GM23338 (cell line): ENCODE results near the gene MINK1. TPM values are rescaled to one million over a fixed set of nuclear protein-coding genes. Genes with fewer than 3 reads are reported as not detected.

Source experiments
- ATAC-seq: fragments of 200-7000 bp; cut with Tn5 transposase; 3 replicates; pipeline ENCODE4 v1.9.1; 2020
- DNase-seq: peaks from one replicate; pipeline ENCODE4 v3.0.0-alpha.2; 2015; ENCODE audit warnings: low spot score
- H2AFZ ChIP-seq: fragments of 200-600 bp; sonication (generic); 2 replicates; pipeline ENCODE4 v1.8.0; 2016; ENCODE audit warnings: antibody characterized with exemption, mild to moderate bottlenecking, moderate library complexity
- H3F3A ChIP-seq: fragments of 200-600 bp; sonication (generic); replicated peaks from 2 replicates; pipeline ENCODE4 v1.8.0; 2017; ENCODE audit warnings: antibody characterized with exemption, mixed run types, low read depth
- H3K27ac ChIP-seq: fragments of 200-600 bp; sonication (generic); 2 replicates; pipeline ENCODE4 v1.6.1; 2016; ENCODE audit warnings: low read depth
- H3K27me3 ChIP-seq: fragments of 200-600 bp; sonication (generic); 2 replicates; pipeline ENCODE4 v1.8.0; 2016; ENCODE audit warnings: mild to moderate bottlenecking, mixed run types, moderate library complexity; ENCODE audit not compliant: insufficient read depth
- H3K36me3 ChIP-seq: fragments of 200-600 bp; sonication (generic); 2 replicates; pipeline ENCODE4 v1.8.0; 2016; ENCODE audit warnings: mild to moderate bottlenecking; ENCODE audit not compliant: insufficient read depth
- H3K4me1 ChIP-seq: fragments of 200-600 bp; sonication (generic); 2 replicates; pipeline ENCODE4 v1.8.0; 2016; ENCODE audit warnings: mild to moderate bottlenecking, moderate library complexity; ENCODE audit not compliant: insufficient read depth
- H3K4me2 ChIP-seq: fragments of 200-600 bp; sonication (generic); 2 replicates; pipeline ENCODE4 v1.7.1; 2017; ENCODE audit warnings: mixed run types
- H3K4me3 ChIP-seq: fragments of 200-600 bp; sonication (generic); 2 replicates; pipeline ENCODE4 v1.6.1; 2016; ENCODE audit warnings: mixed run types
- H3K79me2 ChIP-seq: fragments of 200-600 bp; sonication (generic); replicated peaks from 2 replicates; pipeline ENCODE4 v1.8.0; 2017; ENCODE audit warnings: mild to moderate bottlenecking; ENCODE audit not compliant: insufficient read depth
- H3K9me2 ChIP-seq: fragments of 200-600 bp; sonication (generic); 2 replicates; pipeline ENCODE4 v1.8.0; 2017; ENCODE audit not compliant: insufficient read depth
- H4K20me1 ChIP-seq: fragments of 200-600 bp; sonication (generic); replicated peaks from 2 replicates; pipeline ENCODE4 v1.8.0; 2017; ENCODE audit warnings: mild to moderate bottlenecking; ENCODE audit not compliant: insufficient read depth
- H3K27ac Mint-ChIP-seq: 2 replicates; pipeline ENCODE4 v1.8.0; 2020; ENCODE audit warnings: inconsistent platforms, mild to moderate bottlenecking, moderate library complexity, mixed read lengths
- H3K27me3 Mint-ChIP-seq: 3 replicates; pipeline ENCODE4 v1.8.0; 2022; ENCODE audit warnings: low read depth, mild to moderate bottlenecking, moderate library complexity, mixed read lengths, inconsistent platforms; ENCODE audit not compliant: insufficient read depth, poor library complexity
- H3K36me3 Mint-ChIP-seq: 3 replicates; pipeline ENCODE4 v1.8.0; 2021; ENCODE audit warnings: low read depth, mild to moderate bottlenecking, inconsistent platforms, moderate library complexity, mixed read lengths
- H3K4me1 Mint-ChIP-seq: 3 replicates; pipeline ENCODE4 v1.8.0; 2020; ENCODE audit warnings: mild to moderate bottlenecking, inconsistent platforms, mixed read lengths
- H3K4me3 Mint-ChIP-seq: 3 replicates; pipeline ENCODE4 v1.8.0; 2021; ENCODE audit warnings: moderate library complexity, mild to moderate bottlenecking, inconsistent platforms, mixed read lengths
- H3K9me3 Mint-ChIP-seq: 3 replicates; pipeline ENCODE4 v1.8.0; 2020; ENCODE audit warnings: moderate library complexity, mild to moderate bottlenecking, inconsistent platforms, mixed read lengths
- CTCF ChIP-seq, 2 experiments: fragments of 200-600 bp in 1 of 2; sonication (generic) in 1 of 2; conservative IDR thresholded peaks; 2 replicates each; pipeline versions ENCODE4 v1.5.1 to v1.6.1; 2016 to 2017; ENCODE audit warnings: antibody characterized with exemption in 2 of 2, low read depth in 2 of 2, mild to moderate bottlenecking in 2 of 2, moderate library complexity in 1 of 2
- ETS1 ChIP-seq: IDR thresholded peaks from 2 replicates; pipeline ENCODE4 v1.6.1; 2016; ENCODE audit warnings: antibody characterized with exemption
- EZH2 ChIP-seq: fragments of 200-600 bp; sonication (generic); IDR thresholded peaks from one replicate; pipeline ENCODE4 v1.8.0; 2017; ENCODE audit warnings: antibody characterized with exemption, mild to moderate bottlenecking, low read depth; ENCODE audit not compliant: unreplicated experiment
- EZH2phosphoT487 ChIP-seq: fragments of 200-600 bp; sonication (generic); IDR thresholded peaks from one replicate; pipeline ENCODE4 v1.8.1; 2018; ENCODE audit warnings: antibody characterized with exemption; ENCODE audit not compliant: unreplicated experiment
- JUNB ChIP-seq: IDR thresholded peaks from one replicate; pipeline ENCODE4 v1.6.1; 2016; ENCODE audit warnings: antibody characterized with exemption; ENCODE audit not compliant: unreplicated experiment
- REST ChIP-seq: IDR thresholded peaks from one replicate; pipeline ENCODE4 v1.6.1; 2018; ENCODE audit warnings: antibody characterized with exemption; ENCODE audit not compliant: unreplicated experiment
- STAT1 ChIP-seq: IDR thresholded peaks from one replicate; pipeline ENCODE4 v1.6.1; 2016; ENCODE audit warnings: antibody characterized with exemption; ENCODE audit not compliant: unreplicated experiment
- ZNF114 ChIP-seq: fragments of 250-450 bp; sonication (Bioruptor Pico); IDR thresholded peaks from 2 replicates; pipeline ENCODE4 v1.5.0; 2020; ENCODE audit warnings: mild to moderate bottlenecking, moderate library complexity
- polyA plus RNA-seq: library from polyadenylated mRNA; unstranded; fragments of >200 nt; fragmentation: Nextera tagmentation; extraction: Ambion mirVana; gene quantifications from 2 replicates; pipeline ENCODE4 v1.2.1, GENCODE V29; 2016
- total RNA-seq: library from RNA; depleted of rRNA; stranded (reverse); fragments of >200 nt; shearing (Covaris generic); gene quantifications from 2 replicates; pipeline ENCODE4 v1.2.3, GENCODE V29; 2014

MINK1 gene
- total and polyA plus RNA-seq, 2 experiments from 2014 or later: 17.3 to 54.9 TPM

- Mint-ChIP-seq H3K9me3 (no peaks in the 10 kb centered on the region), H3K27ac (peak overlapping the region; percentile 94), H3K4me1 (peaks cover 32% of the 10 kb centered on the region), H3K36me3 (peaks cover 69% of the 10 kb centered on the region), H3K27me3 (peaks cover 13% of the 10 kb centered on the region), H3K4me3 (peak overlapping the region; percentile 92)
- ATAC-seq: no peak; the same call in 1 of the 3 replicates
- peaks cover 18% of the 10 kb centered on the region; the same call in 1 of the 2 replicates for H4K20me1 ChIP-seq
- H3K79me2 ChIP-seq: peaks cover 34% of the 10 kb centered on the region
- no peak for TF ChIP-seq ETS1
- no peak for TF ChIP-seq EZH2
- no peak for TF ChIP-seq REST
- TF ChIP-seq JUNB: no peak
- no peak for TF ChIP-seq ZNF114 (CRISPR knock-in tag)
- H3K36me3 ChIP-seq: peaks cover 5% of the 10 kb centered on the region; the same call in 1 of the 2 replicates
- H3K4me3 ChIP-seq: peak overlapping the region; percentile 78
- peak overlapping the region; percentile 84 for H3K27ac ChIP-seq
- H3K4me2 ChIP-seq: peak overlapping the region; percentile 100
- H3K9me2 ChIP-seq: no peaks in the 10 kb centered on the region
- H3K4me1 ChIP-seq: peaks cover 16% of the 10 kb centered on the region
- 0 out of 2 replicates have a peak overlapping the region, but pooled peaks have one; percentile 26 for H2AFZ ChIP-seq
- no peak for DNase-seq
- H3F3A ChIP-seq: peaks cover 35% of the 10 kb centered on the region
- H3K27me3 ChIP-seq: no peaks in the 10 kb centered on the region
These were observed 105.8 kb downstream of the MINK1 start for GRCh38 chr17:4938688-4939545.

- peaks cover 34% of the 10 kb centered on the region for H3K79me2 ChIP-seq
- no peaks in the 10 kb centered on the region for H3K27me3 ChIP-seq
- ATAC-seq (peak; percentile 12), DNase-seq (peak; percentile 55)
- no peaks in the 10 kb centered on the region for H3K9me2 ChIP-seq
- Mint-ChIP-seq H3K4me3 (peak overlapping the region; percentile 92), H3K9me3 (no peaks in the 10 kb centered on the region), H3K27me3 (peaks cover 19% of the 10 kb centered on the region), H3K4me1 (peaks cover 30% of the 10 kb centered on the region), H3K27ac (peak overlapping the region; percentile 94), H3K36me3 (peaks cover 74% of the 10 kb centered on the region)
- H3F3A ChIP-seq: peaks cover 39% of the 10 kb centered on the region
- H3K4me2 ChIP-seq: peak overlapping the region; percentile 100
- peaks cover 5% of the 10 kb centered on the region; the same call in 1 of the 2 replicates for H3K36me3 ChIP-seq
- H3K4me1 ChIP-seq: peaks cover 20% of the 10 kb centered on the region
- H3K4me3 ChIP-seq: peak overlapping the region; percentile 78
- H3K27ac ChIP-seq: peak overlapping the region; percentile 84
- 0 out of 2 replicates have a peak overlapping the region, but pooled peaks have one; percentile 26 for H2AFZ ChIP-seq
- H4K20me1 ChIP-seq: peaks cover 19% of the 10 kb centered on the region; the same call in 1 of the 2 replicates
- no peak for TF ChIP-seq EZH2
- TF ChIP-seq EZH2phosphoT487: no peak
- no peak for TF ChIP-seq STAT1
- TF ChIP-seq JUNB: no peak
- no peak for TF ChIP-seq CTCF (conservative IDR thresholded peaks at IDR 0.05; ENCODE audit: low read depth in 2 of 2)
- no peak for TF ChIP-seq ETS1
These were observed 106.3 kb downstream of the MINK1 start for GRCh38 chr17:4939546-4939795.
